Tibial artery (tissue), 4 donors: ENCODE data around the gene SLITRK3.

Source experiments
- DNase-seq, 2 donors: peaks; one replicate each; pipeline ENCODE4 v3.0.0-alpha.2; 2019
- H3K27ac ChIP-seq, 2 donors: fragments of 200-600 bp; sonication (generic) in 1 of 2; 1 replicate in 1 of 2; 2 replicates in 1 of 2; pipeline ENCODE4 v1.5.1; 2018 to 2019; ENCODE audit warnings: mild to moderate bottlenecking in 1 of 2
- H3K27me3 ChIP-seq, 2 donors: fragments of 200-600 bp; sonication (generic) in 1 of 2; one replicate each; pipeline versions ENCODE4 v1.5.1 to v1.6.0; 2016 to 2019
- H3K36me3 ChIP-seq, 3 donors: fragments of 200-600 bp; sonication (generic) in 2 of 3; one replicate each; pipeline ENCODE4 v1.5.1; 2016 to 2019; ENCODE audit warnings: mild to moderate bottlenecking in 2 of 3
- H3K4me1 ChIP-seq, 4 donors: fragments of 200-600 bp; sonication (generic) in 2 of 4; 1 replicate in 3 of 4; 2 replicates in 1 of 4; pipeline ENCODE4 v1.5.1; 2016 to 2019
- H3K4me3 ChIP-seq, 2 donors: fragments of 200-600 bp; sonication (generic) in 1 of 2; 1 replicate in 1 of 2; 2 replicates in 1 of 2; pipeline ENCODE4 v1.5.1; 2018 to 2019; ENCODE audit warnings: mild to moderate bottlenecking in 2 of 2
- H3K9me3 ChIP-seq, 3 donors: fragments of 200-600 bp; sonication (generic) in 1 of 3; one replicate each; pipeline ENCODE4 v1.5.1; 2016 to 2019
- intact Hi-C: fragments of 100-400 bp; cut with DNase I; formaldehyde crosslinking; loops from one replicate; pipeline ENCODE4 v1.15.0; 2023; ENCODE audit warnings: low total_unique reads
- TF ChIP-seq, protein P1 (sequence below), 2 experiments: fragments of 200-600 bp in 1 of 2; fragments of 450-650 bp in 1 of 2; IDR thresholded peaks; one replicate each; pipeline ENCODE4 v1.5.1; 2017 to 2019; ENCODE audit warnings: antibody characterized with exemption in 2 of 2, mild to moderate bottlenecking in 1 of 2, moderate library complexity in 1 of 2

SLITRK3 gene

DNA sequence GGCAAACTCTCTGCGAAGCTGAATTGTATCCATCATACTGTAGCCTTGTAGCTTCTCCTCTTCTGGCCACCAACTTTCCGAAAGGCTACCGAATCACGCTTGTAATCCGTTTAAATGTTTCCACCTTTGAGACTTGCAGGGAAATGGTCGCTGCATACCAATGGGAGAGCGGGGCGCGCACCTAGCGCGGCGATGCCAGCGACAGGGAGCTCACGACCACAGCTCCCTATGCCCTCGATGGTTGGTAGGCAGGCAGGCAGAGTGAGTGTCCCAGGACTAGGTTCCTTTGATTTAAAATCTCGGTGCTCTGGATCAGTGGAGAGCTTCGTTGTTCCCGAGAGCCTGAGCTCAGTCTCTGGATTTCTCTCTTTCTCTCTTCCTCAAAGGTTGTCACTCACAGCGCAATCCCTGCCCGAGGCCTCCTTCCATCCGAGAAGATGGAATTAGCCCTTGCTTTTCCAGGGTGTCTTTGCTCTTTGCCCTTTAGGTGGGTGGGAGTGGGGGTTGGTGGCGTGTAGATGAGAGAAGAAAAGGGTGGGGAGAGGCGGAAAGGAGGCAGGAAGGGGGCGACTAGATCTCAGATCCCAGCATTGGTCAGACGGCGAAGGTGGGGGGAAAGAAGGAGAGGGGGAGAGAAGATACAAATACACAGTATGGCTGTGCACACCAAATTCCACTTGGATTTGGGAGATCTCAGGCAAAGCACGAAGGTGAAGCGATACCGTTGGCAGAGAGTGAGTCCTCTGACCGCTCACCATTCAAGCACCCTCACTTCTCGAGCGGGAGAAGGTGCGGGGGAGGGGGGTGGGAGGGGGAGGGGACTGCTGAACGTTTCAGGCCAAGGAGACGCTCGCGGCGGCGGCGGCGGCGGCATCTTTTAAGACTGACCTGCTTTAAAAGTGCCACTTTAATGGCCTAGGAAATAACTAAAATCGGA, at the start of gene SLITRK3:
Gene SLITRK3 (minus strand): TSS at position 745 of the 937 bp plus-strand sequence. CDS start 5,554 bp downstream, outside the sequence.
- intact Hi-C loops = no loop called here
- Histone ChIP-seq H3K4me3 (peak within 1 kb of the TSS; percentile 38 to 54), H3K27ac (no peak within 1 kb of the TSS), H3K36me3 (no peaks in the 10 kb centered on the region), H3K4me1 (peaks cover 0 to 49% (median 25%) of the 10 kb centered on the region in 4 donors), H3K27me3 (peaks cover 6 to 63% of the 10 kb centered on the region in 2 donors), H3K9me3 (no peaks in the 10 kb centered on the region)
- peak in 1 of 2 donors; percentile 37 for DNase-seq
- TF ChIP-seq, protein P1, sequence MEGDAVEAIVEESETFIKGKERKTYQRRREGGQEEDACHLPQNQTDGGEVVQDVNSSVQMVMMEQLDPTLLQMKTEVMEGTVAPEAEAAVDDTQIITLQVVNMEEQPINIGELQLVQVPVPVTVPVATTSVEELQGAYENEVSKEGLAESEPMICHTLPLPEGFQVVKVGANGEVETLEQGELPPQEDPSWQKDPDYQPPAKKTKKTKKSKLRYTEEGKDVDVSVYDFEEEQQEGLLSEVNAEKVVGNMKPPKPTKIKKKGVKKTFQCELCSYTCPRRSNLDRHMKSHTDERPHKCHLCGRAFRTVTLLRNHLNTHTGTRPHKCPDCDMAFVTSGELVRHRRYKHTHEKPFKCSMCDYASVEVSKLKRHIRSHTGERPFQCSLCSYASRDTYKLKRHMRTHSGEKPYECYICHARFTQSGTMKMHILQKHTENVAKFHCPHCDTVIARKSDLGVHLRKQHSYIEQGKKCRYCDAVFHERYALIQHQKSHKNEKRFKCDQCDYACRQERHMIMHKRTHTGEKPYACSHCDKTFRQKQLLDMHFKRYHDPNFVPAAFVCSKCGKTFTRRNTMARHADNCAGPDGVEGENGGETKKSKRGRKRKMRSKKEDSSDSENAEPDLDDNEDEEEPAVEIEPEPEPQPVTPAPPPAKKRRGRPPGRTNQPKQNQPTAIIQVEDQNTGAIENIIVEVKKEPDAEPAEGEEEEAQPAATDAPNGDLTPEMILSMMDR (IDR thresholded peaks at IDR 0.05) = no peak

DNA sequence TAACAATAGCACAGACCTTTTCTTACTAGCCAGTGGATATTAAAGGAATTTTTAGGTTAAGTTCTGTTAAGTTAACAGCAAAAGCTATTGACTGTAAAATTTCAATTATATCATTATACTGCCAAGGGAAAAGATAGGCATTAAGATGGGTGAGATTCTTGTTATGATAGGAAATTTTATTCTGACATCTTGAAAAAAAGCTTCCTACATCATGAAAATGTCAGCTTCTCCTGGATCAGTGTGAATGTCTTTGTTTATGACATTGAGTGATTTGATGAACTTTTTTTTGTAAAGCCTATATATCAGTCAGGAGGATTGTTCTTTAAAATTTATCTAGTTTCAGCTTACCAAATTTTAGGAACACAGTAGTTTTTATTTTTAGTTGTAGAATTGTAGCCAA, 47.4 kb upstream of the SLITRK3 start:
- no peaks in the 10 kb centered on the region for H3K36me3 ChIP-seq
- TF ChIP-seq, protein P1 (IDR thresholded peaks at IDR 0.05) = no peak
- no peak overlapping the region for H3K27ac ChIP-seq
- no peak overlapping the region for H3K4me3 ChIP-seq
- no peaks in the 10 kb centered on the region for H3K27me3 ChIP-seq
- DNase-seq = no peak
- H3K9me3 ChIP-seq = no peaks in the 10 kb centered on the region
- intact Hi-C loops = no loop called here
- no peaks in the 10 kb centered on the region for H3K4me1 ChIP-seq

DNA sequence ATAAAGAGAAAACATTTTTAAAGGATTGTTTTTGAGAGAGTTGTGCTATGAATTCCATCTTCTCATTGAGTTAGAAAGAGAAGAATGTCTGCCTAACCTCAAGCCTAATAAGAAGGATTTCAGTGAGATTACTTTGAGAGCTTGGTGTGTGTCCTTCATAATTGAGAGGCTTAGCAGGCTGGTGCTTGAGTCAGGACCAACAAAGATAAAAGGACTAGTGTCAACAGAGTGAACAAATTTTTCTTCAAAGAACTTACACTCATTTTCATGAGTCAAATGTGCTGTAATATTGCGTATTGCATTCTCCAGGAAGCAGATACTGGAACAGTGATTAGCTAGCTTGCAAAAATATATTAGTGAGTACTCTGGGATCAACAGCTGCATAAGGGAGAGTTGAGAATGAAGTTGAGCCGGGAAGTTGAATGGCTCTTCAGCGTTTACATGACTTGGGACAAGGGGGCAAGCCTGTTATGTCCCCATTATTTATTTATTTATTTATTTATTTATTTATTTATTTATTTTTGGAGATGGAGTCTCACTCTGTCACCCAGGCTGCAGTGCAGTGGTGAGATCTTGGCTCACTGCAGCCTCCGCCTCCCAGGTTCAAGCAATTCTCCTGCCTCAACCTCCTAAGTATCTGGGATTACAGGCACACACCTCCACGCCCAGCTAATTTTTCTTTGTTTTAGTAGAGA, 37.5 kb upstream of the SLITRK3 start:
- no peaks in the 10 kb centered on the region for H3K36me3 ChIP-seq
- H3K27ac ChIP-seq = no peak overlapping the region
- TF ChIP-seq, protein P1 (IDR thresholded peaks at IDR 0.05) = no peak
- DNase-seq = no peak
- H3K9me3 ChIP-seq = no peaks in the 10 kb centered on the region
- H3K4me1 ChIP-seq = no peaks in the 10 kb centered on the region
- H3K4me3 ChIP-seq = no peak overlapping the region
- intact Hi-C loops = no loop called here
- H3K27me3 ChIP-seq = no peaks in the 10 kb centered on the region

DNA sequence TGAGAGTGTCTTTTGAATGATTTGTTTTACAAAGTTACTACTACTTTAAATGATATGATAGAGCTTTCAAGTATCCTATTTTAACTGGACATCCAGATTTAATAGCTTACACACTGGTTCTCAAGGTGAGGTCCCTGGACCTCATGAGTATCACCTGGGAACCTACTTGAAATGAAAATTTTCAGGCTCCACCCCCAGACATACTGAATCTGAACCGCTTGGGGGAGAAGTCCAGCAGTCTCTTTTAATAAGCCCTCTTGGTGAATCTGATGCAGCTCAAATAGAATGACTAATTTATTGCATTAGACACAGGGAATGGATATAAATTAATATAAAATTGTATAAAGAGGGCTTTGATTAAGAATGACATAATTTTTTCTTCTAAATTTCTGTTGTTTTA, 29.4 kb upstream of the SLITRK3 start:
- Histone ChIP-seq H3K36me3 (no peaks in the 10 kb centered on the region), H3K9me3 (no peaks in the 10 kb centered on the region), H3K4me1 (no peaks in the 10 kb centered on the region), H3K27me3 (no peaks in the 10 kb centered on the region), H3K27ac (no peak overlapping the region), H3K4me3 (no peak overlapping the region)
- intact Hi-C loops = no loop called here
- TF ChIP-seq, protein P1 (IDR thresholded peaks at IDR 0.05) = no peak
- DNase-seq = no peak

DNA sequence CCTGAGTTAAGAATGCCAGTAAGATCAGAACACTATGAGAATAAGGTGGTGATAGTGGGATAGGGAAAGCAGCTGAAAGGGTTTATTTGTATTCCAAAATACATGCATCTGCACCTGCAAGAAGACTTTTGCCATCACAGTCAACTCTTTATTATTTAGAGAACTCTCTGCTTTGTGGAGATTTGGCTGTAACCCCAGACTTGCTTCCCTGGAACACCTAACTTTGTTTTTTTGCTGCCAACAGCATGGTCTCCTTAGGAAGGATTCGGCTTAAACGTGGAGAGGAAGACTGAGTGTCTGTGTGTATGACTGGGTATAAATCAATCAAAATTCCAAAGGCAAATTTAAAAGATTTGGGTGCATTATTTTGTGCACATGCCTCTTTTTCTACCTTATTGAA, 21.6 kb upstream of the SLITRK3 start:
- TF ChIP-seq, protein P1 (IDR thresholded peaks at IDR 0.05) = no peak
- Histone ChIP-seq H3K4me1 (no peaks in the 10 kb centered on the region), H3K36me3 (no peaks in the 10 kb centered on the region), H3K27me3 (no peaks in the 10 kb centered on the region), H3K27ac (no peak overlapping the region), H3K9me3 (no peaks in the 10 kb centered on the region), H3K4me3 (no peak overlapping the region)
- no peak for DNase-seq
- intact Hi-C loops = no loop called here
